ENCODE results near the gene CORO2B. TPM values are rescaled to one million over a fixed set of nuclear protein-coding genes. Genes with fewer than 3 reads are reported as not detected.

Gene CORO2B
- total RNA-seq, 1 donor from 2014 or later = 3.9 TPM

DNA sequence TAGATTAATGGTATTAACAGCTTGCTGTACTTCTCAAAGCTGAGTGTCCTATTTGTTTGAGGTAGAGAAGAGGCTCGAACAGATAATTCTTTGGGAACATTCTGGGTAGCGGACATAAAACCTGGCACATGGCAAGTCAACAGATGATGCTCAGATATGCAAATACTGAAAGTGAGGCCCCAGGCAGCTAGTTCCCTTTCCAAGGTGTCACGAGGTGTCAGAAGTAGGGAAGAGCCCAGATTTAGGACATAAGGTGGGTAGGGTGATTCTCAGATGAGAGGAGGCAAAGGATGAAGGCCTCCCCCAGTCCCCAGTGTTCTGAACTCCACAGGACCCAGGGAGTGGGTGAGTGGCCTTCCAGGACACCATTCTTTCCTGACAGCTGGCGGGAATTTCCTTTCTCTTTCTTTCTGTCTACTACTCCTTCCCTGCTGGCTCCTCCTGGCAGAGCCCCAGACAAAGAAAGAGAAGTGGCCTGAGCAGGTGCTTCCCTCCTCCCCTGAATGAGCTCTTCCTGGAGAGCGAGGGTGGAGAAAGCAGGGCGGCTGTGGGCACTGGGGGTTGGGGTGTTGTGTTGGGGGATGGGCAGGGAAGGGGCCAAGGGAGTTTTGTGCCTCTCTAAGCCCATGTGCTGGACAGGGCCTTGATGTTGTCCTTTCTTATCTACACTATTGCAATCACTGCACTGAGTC, 87.5 kb downstream of the CORO2B start:
- no peak overlapping the region for H3K4me3 Mint-ChIP-seq
- no peak for DNase-seq (ENCODE audit: extremely low spot score, unreplicated experiment)
- peaks cover 4% of the 10 kb centered on the region for H3K27me3 Mint-ChIP-seq
- H3K4me1 Mint-ChIP-seq (ENCODE audit: unreplicated experiment) = peaks cover 3% of the 10 kb centered on the region
- no peaks in the 10 kb centered on the region for H3K9me3 Mint-ChIP-seq
- TF ChIP-seq, protein P1, sequence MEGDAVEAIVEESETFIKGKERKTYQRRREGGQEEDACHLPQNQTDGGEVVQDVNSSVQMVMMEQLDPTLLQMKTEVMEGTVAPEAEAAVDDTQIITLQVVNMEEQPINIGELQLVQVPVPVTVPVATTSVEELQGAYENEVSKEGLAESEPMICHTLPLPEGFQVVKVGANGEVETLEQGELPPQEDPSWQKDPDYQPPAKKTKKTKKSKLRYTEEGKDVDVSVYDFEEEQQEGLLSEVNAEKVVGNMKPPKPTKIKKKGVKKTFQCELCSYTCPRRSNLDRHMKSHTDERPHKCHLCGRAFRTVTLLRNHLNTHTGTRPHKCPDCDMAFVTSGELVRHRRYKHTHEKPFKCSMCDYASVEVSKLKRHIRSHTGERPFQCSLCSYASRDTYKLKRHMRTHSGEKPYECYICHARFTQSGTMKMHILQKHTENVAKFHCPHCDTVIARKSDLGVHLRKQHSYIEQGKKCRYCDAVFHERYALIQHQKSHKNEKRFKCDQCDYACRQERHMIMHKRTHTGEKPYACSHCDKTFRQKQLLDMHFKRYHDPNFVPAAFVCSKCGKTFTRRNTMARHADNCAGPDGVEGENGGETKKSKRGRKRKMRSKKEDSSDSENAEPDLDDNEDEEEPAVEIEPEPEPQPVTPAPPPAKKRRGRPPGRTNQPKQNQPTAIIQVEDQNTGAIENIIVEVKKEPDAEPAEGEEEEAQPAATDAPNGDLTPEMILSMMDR (conservative IDR thresholded peaks at IDR 0.05) = no peak
- H3K36me3 Mint-ChIP-seq = no peaks in the 10 kb centered on the region
- H3K27ac Mint-ChIP-seq = no peak overlapping the region

DNA sequence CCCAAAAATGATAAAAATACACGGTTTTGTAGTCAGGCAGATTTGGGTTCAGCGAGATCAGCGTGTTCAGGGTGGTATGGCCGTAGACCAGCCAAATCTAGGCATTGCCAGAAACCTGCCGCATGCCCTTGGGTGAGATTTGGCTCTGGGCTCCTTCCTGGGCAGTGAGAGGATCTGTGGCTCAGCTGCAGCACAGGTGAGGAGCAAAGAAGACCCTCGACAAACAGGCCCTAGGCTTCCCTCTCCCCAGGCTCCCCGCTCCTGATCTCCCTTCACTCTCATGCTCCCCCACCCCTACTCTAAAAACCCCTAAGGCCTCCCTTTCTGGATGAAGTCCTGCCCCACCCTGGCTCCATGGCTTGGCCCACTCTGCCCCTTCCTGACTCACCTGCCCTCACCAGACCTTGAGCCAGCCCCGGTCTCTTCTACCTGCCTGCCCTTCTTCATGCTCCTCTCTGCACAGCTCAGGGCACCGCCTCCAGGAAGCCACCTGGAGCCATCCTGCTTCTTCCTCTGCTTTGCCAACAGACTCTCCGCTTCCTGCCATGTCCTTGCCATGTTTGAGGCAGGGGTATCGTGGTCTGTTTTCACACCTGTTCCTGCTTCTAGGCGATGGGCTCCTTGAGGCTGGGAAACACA, 88.1 kb downstream of the CORO2B start:
- no peak for DNase-seq (ENCODE audit: extremely low spot score, unreplicated experiment)
- no peak overlapping the region for H3K4me3 Mint-ChIP-seq

DNA sequence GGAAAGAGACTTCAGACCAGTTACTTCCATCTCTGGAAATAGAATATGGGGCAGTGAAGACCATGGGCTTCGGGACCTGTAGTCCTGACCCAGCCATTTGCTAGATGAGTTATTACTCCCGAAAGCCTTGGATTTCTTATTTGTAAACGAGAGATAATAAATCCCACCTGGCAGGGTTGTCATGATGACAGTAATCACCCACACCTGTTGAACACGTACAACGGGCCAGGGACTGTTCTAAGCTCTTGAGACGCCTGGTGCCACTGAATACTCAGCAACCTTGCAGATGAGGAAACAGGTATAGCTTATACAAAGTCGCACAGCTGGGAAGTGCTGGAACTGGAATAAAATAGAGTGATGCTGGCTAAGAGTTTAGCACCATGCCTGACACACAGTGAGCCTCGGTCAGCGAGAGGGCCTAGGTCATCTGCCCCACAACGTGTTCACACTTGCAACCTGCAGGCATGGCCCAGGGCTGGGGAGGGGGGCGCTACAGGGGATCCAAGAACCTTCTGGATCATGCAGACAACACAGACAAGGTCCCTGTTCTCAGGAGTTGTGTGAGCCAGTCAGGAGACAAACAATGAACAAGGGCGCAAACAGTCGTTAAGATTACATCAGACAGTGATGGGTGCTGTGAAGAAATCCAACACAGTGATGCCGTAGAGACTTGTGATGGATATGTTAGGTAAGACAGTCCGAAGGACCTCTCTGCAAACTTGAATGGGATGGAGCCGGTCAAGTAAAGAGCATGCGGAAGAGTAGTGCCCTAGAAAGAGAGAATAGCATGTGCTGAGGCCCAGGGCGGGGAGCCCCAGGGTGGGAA, 89.2 kb downstream of the CORO2B start:
- no peak overlapping the region for H3K4me3 Mint-ChIP-seq
- no peak for DNase-seq (ENCODE audit: extremely low spot score, unreplicated experiment)
- H3K27me3 Mint-ChIP-seq = peaks cover 4% of the 10 kb centered on the region
- H3K4me1 Mint-ChIP-seq (ENCODE audit: unreplicated experiment) = peaks cover 3% of the 10 kb centered on the region
- H3K27ac Mint-ChIP-seq = no peak overlapping the region
- no peaks in the 10 kb centered on the region for H3K9me3 Mint-ChIP-seq
- H3K36me3 Mint-ChIP-seq = no peaks in the 10 kb centered on the region
- TF ChIP-seq, protein P1 (conservative IDR thresholded peaks at IDR 0.05) = no peak

More for the DNA sequence above, 88.1 kb downstream of the CORO2B start:
- H3K36me3 Mint-ChIP-seq = no peaks in the 10 kb centered on the region
- H3K27ac Mint-ChIP-seq = no peak overlapping the region
- peaks cover 4% of the 10 kb centered on the region for H3K27me3 Mint-ChIP-seq
- H3K4me1 Mint-ChIP-seq (ENCODE audit: unreplicated experiment) = peaks cover 3% of the 10 kb centered on the region
- TF ChIP-seq, protein P1 (conservative IDR thresholded peaks at IDR 0.05) = no peak
- no peaks in the 10 kb centered on the region for H3K9me3 Mint-ChIP-seq

DNA sequence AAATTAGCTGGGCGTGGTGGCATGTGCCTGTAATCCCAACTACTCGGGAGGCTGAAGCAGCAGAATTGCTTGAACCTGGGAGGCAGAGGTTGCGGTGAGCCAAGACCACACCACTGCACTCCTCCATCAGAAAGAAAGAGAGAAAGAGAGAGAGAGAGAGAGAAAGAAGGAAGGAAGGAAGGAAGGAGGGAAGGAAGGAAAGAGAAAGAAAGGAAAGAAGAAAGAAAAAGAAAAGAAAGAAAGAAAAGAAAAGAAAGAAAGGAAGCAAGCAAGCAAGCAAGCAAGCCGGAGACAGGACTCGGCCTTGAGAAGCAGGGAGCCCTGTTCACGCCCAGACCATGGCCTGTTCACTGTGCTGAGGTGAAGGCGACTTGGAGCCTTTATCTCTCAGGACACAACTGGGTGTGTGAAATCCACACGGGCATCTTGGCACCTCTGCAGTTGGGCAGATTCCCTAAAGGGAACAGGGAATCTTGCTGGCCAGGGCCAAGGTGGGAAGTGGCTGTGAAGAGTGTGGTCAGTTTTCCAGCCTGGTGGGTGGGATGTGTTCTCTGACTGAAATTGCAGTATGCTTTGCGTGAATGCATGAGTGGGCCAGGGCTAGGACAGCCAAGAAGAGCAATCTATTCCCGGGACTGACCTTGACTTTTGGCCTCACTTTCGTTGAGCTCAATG, 90.3 kb downstream of the CORO2B start:
- TF ChIP-seq, protein P1 (conservative IDR thresholded peaks at IDR 0.05) = no peak
- Mint-ChIP-seq H3K4me3 (no peak overlapping the region), H3K27ac (no peak overlapping the region), H3K9me3 (no peaks in the 10 kb centered on the region), H3K27me3 (peaks cover 7% of the 10 kb centered on the region), H3K4me1 (ENCODE audit: unreplicated experiment) (peaks cover 3% of the 10 kb centered on the region), H3K36me3 (no peaks in the 10 kb centered on the region)
- DNase-seq (ENCODE audit: extremely low spot score, unreplicated experiment) = no peak

DNA sequence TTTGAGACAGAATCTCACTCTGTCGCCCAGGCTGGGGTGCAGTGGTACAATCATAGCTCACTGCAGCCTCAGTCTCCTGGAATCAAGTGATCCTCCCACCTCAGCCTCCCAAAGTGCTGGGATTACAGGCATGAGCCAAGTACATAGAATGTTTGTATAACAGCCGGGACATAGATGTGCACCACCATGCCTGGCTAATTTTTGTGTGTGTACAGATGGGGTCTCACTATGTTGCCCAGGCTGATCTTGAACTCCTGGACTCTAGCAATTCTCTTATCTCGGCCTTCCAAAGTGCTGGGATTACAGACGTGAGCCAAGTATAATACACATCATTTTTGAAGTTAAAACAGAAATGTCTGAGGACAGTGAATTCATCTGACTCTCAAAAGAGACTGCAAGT, 93.5 kb downstream of the CORO2B start:
- H3K27ac Mint-ChIP-seq = no peak overlapping the region
- H3K4me3 Mint-ChIP-seq = no peak overlapping the region
- DNase-seq (ENCODE audit: extremely low spot score, unreplicated experiment) = no peak
- TF ChIP-seq, protein P1 (conservative IDR thresholded peaks at IDR 0.05) = no peak
- H3K4me1 Mint-ChIP-seq (ENCODE audit: unreplicated experiment) = peaks cover 3% of the 10 kb centered on the region
- no peaks in the 10 kb centered on the region for H3K9me3 Mint-ChIP-seq
- H3K27me3 Mint-ChIP-seq = peaks cover 9% of the 10 kb centered on the region
- no peaks in the 10 kb centered on the region for H3K36me3 Mint-ChIP-seq

Measured in type B pancreatic cell (in vitro differentiated cells).